Measurements from ENCODE around the gene TEX10. TPM values are rescaled to one million over a fixed set of nuclear protein-coding genes. Genes with fewer than 3 reads are reported as not detected.

The TEX10 gene
- polyA plus RNA-seq, 1 donor (not counting 4 experiments of a cell fraction or from before 2014, with no cell fraction given) = 50.7 TPM

DNA sequence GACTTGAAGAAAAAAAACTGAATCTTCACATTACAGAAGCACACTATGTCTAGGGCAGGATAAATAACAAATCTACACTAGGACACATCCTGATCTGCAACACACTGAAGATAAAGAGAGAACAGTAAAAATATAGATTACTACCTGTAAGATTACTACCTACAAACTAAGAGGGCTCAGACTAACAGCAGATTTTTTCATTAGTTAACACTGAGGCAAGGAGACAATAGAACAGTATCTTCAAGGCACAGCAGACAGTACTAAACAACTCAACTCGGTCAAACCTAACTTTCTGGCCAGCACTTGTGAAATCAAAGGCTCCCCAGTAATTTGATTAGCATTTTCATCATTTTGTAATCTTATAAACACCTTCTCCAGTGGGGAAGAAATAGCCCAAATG lies 46.5 kb downstream of the TEX10 start:
- DNase-seq (ENCODE audit: low read depth, low spot score) (no peak), FAIRE-seq (no peak)
- peaks cover 23% of the 10 kb centered on the region in 2 experiments for H3K36me3 ChIP-seq (ENCODE audit: control insufficient read depth in 2 of 2, extremely low read depth in 1 of 2, insufficient read depth in 2 of 2, low read length in 2 of 2)
- no peak overlapping the region for H2AFZ ChIP-seq (ENCODE audit: control insufficient read depth, low read length)
- H3K27me3 ChIP-seq (ENCODE audit: control insufficient read depth, extremely low read depth, insufficient read depth, low read length) = no peaks in the 10 kb centered on the region
- peaks cover 21% of the 10 kb centered on the region for H3K79me2 ChIP-seq (ENCODE audit: control insufficient read depth, insufficient read depth, low read length)
- dilution Hi-C loops (cut with MboI; ENCODE audit: extremely low pct_ligation_motif_present, low sequenced_read_pairs) = loop anchor here (25.0 kb wide), 1 partner anchor 281 kb away; the partner anchor contains the start of gene CAVIN4
- H3K27ac ChIP-seq (ENCODE audit: control insufficient read depth, insufficient read depth, low read length) = no peak overlapping the region
- H4K20me1 ChIP-seq (ENCODE audit: control insufficient read depth, extremely low read depth, insufficient read depth, low read length) = no peaks in the 10 kb centered on the region
- no peak overlapping the region for H3K4me3 ChIP-seq (ENCODE audit: control insufficient read depth in 2 of 3, extremely low read depth in 1 of 3, insufficient read depth in 2 of 3, low read depth in 1 of 3, low read length in 3 of 3)
- H3K4me1 ChIP-seq (ENCODE audit: control insufficient read depth, extremely low read depth, insufficient read depth, low read length) = no peaks in the 10 kb centered on the region
- no peak overlapping the region for H3K9ac ChIP-seq (ENCODE audit: control insufficient read depth, extremely low read depth, insufficient read depth, low read length)
- no peaks in the 10 kb centered on the region for H3K9me1 ChIP-seq (ENCODE audit: control insufficient read depth, extremely low read depth, insufficient read depth, low read length)
- no peak overlapping the region for H3K4me2 ChIP-seq (ENCODE audit: control insufficient read depth, extremely low read depth, insufficient read depth, low read depth, low read length)
- TF ChIP-seq EZH2 (IDR thresholded peaks at IDR 0.05; ENCODE audit: low read length) (no peak), CTCF (optimal IDR thresholded peaks at IDR 0.05 in 1 of 3, IDR thresholded peaks at IDR 0.05 in 1 of 3, conservative IDR thresholded peaks at IDR 0.05 in 1 of 3; ENCODE audit: extremely low read depth in 1 of 3, insufficient read depth in 2 of 3, low read length in 3 of 3) (no peak)
- H3K9me3 ChIP-seq (ENCODE audit: control insufficient read depth, low read depth, low read length) = no peaks in the 10 kb centered on the region

- no peak overlapping the region for H3K4me3 ChIP-seq (ENCODE audit: control insufficient read depth in 2 of 3, extremely low read depth in 1 of 3, insufficient read depth in 2 of 3, low read depth in 1 of 3, low read length in 3 of 3)
- H2AFZ ChIP-seq (ENCODE audit: control insufficient read depth, low read length) = no peak overlapping the region
- peaks cover 11 to 21% of the 10 kb centered on the region in 2 experiments for H3K36me3 ChIP-seq (ENCODE audit: control insufficient read depth in 2 of 2, extremely low read depth in 1 of 2, insufficient read depth in 2 of 2, low read length in 2 of 2)
- FAIRE-seq (no peak), DNase-seq (ENCODE audit: low read depth, low spot score) (no peak)
- H3K79me2 ChIP-seq (ENCODE audit: control insufficient read depth, insufficient read depth, low read length) = peaks cover 17% of the 10 kb centered on the region
- no peaks in the 10 kb centered on the region for H4K20me1 ChIP-seq (ENCODE audit: control insufficient read depth, extremely low read depth, insufficient read depth, low read length)
- dilution Hi-C loops (cut with MboI; ENCODE audit: extremely low pct_ligation_motif_present, low sequenced_read_pairs) = loop anchor here (25.0 kb wide), 1 partner anchor 284 kb away; the partner anchor contains the start of gene CAVIN4
- H3K9me3 ChIP-seq (ENCODE audit: control insufficient read depth, low read depth, low read length) = no peaks in the 10 kb centered on the region
- TF ChIP-seq CTCF (optimal IDR thresholded peaks at IDR 0.05 in 1 of 3, IDR thresholded peaks at IDR 0.05 in 1 of 3, conservative IDR thresholded peaks at IDR 0.05 in 1 of 3; ENCODE audit: extremely low read depth in 1 of 3, insufficient read depth in 2 of 3, low read length in 3 of 3) (no peak), EZH2 (IDR thresholded peaks at IDR 0.05; ENCODE audit: low read length) (no peak)
- no peaks in the 10 kb centered on the region for H3K4me1 ChIP-seq (ENCODE audit: control insufficient read depth, extremely low read depth, insufficient read depth, low read length)
- no peaks in the 10 kb centered on the region for H3K27me3 ChIP-seq (ENCODE audit: control insufficient read depth, extremely low read depth, insufficient read depth, low read length)
- H3K4me2 ChIP-seq (ENCODE audit: control insufficient read depth, extremely low read depth, insufficient read depth, low read depth, low read length) = no peak overlapping the region
- no peak overlapping the region for H3K9ac ChIP-seq (ENCODE audit: control insufficient read depth, extremely low read depth, insufficient read depth, low read length)
- no peaks in the 10 kb centered on the region for H3K9me1 ChIP-seq (ENCODE audit: control insufficient read depth, extremely low read depth, insufficient read depth, low read length)
- H3K27ac ChIP-seq (ENCODE audit: control insufficient read depth, insufficient read depth, low read length) = no peak overlapping the region
Measured at GRCh38 chr9:100303747-100304146, 49.0 kb downstream of the TEX10 start.

Data from keratinocyte (primary cell).